Chondrocyte (in vitro differentiated cells): ENCODE results near the gene PLIN4. TPM values are rescaled to one million over a fixed set of nuclear protein-coding genes. Genes with fewer than 3 reads are reported as not detected.

Experiments used
- DNase-seq: peaks from one replicate; pipeline ENCODE4 v3.0.0; 2021; ENCODE audit warnings: mixed read lengths, low spot score
- H3K27ac Mint-ChIP-seq: one replicate; pipeline ENCODE4 v1.8.0; 2021; ENCODE audit warnings: mild to moderate bottlenecking, moderate library complexity, mixed read lengths; ENCODE audit not compliant: unreplicated experiment
- H3K27me3 Mint-ChIP-seq: 2 replicates; pipeline ENCODE4 v1.8.0; 2021; ENCODE audit warnings: low read depth, mixed read lengths
- H3K36me3 Mint-ChIP-seq: 2 replicates; pipeline ENCODE4 v1.8.0; 2021; ENCODE audit warnings: low read depth, mixed read lengths
- H3K4me1 Mint-ChIP-seq: 2 replicates; pipeline ENCODE4 v1.8.0; 2021; ENCODE audit warnings: low read depth, mild to moderate bottlenecking, mixed read lengths
- H3K4me3 Mint-ChIP-seq: one replicate; pipeline ENCODE4 v1.8.0; 2021; ENCODE audit warnings: mild to moderate bottlenecking, moderate library complexity, mixed read lengths; ENCODE audit not compliant: unreplicated experiment
- H3K9me3 Mint-ChIP-seq: 2 replicates; pipeline ENCODE4 v1.8.0; 2021; ENCODE audit warnings: low read depth, mixed read lengths
- total RNA-seq: library from RNA; stranded (reverse); gene quantifications from 3 replicates; pipeline ENCODE4 v1.2.1, GENCODE V29; 2021
- TF ChIP-seq, protein P1 (sequence below): fragments of 200-600 bp; sonication (generic); IDR thresholded peaks from 2 replicates; pipeline ENCODE4 v1.5.0; 2021; ENCODE audit warnings: antibody characterized with exemption, mild to moderate bottlenecking, moderate library complexity

PLIN4 gene
- total RNA-seq, 1 donor from 2014 or later = 0.05 TPM

- H3K27me3 Mint-ChIP-seq = no peaks in the 10 kb centered on the region
- peaks cover 12% of the 10 kb centered on the region for H3K36me3 Mint-ChIP-seq
- H3K4me3 Mint-ChIP-seq = no peak overlapping the region
- no peak overlapping the region for H3K27ac Mint-ChIP-seq
- TF ChIP-seq, protein P1, sequence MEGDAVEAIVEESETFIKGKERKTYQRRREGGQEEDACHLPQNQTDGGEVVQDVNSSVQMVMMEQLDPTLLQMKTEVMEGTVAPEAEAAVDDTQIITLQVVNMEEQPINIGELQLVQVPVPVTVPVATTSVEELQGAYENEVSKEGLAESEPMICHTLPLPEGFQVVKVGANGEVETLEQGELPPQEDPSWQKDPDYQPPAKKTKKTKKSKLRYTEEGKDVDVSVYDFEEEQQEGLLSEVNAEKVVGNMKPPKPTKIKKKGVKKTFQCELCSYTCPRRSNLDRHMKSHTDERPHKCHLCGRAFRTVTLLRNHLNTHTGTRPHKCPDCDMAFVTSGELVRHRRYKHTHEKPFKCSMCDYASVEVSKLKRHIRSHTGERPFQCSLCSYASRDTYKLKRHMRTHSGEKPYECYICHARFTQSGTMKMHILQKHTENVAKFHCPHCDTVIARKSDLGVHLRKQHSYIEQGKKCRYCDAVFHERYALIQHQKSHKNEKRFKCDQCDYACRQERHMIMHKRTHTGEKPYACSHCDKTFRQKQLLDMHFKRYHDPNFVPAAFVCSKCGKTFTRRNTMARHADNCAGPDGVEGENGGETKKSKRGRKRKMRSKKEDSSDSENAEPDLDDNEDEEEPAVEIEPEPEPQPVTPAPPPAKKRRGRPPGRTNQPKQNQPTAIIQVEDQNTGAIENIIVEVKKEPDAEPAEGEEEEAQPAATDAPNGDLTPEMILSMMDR = no peak
- H3K9me3 Mint-ChIP-seq = no peaks in the 10 kb centered on the region
- peak; percentile 90 for DNase-seq
- no peaks in the 10 kb centered on the region for H3K4me1 Mint-ChIP-seq
Observed at GRCh38 chr19:4493929-4494690, 24.2 kb downstream of the PLIN4 start.

DNA sequence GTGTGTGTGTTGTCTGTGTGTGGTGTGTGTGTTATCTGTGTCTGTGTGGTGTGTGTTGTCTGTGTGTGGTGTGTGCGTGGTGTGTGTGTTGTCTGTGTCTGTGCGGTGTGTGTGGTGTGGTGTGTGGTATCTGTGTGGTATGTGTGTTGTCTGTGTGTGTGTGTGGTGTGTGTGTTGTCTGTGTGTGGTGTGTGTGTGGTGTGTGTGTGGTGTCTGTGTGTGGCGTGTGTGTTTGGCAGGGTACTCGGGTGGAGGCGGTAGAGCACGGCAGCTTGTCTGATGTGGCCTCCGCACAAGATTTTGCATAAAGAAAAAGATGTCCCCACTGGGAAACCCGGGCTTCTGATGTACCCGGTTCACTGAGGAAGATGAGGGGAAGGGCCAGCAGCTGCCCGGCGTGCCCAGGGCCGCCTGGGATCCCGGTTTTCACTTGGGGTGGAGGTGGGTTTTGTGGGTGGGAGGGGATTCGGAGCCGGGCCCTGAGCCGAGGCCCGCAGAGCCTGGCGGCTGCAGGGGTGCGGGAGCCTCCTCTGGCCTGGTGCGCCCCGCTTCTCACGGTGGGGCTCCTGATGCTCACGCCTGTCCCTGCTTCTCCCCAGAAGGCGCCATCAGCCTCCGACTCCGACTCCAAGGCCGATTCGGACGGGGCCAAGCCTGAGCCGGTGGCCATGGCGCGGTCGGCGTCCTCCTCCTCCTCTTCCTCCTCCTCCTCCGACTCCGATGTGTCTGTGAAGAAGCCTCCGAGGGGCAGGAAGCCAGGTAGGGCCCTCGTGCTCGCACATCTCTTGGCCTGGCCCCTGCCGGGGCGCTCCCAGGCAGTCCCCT lies 25.0 kb downstream of the PLIN4 start:
- H3K4me3 Mint-ChIP-seq = no peak overlapping the region
- H3K4me1 Mint-ChIP-seq = no peaks in the 10 kb centered on the region
- DNase-seq = no peak
- TF ChIP-seq, protein P1 = no peak
- H3K27me3 Mint-ChIP-seq = no peaks in the 10 kb centered on the region
- H3K36me3 Mint-ChIP-seq = peaks cover 12% of the 10 kb centered on the region
- H3K27ac Mint-ChIP-seq = no peak overlapping the region
- no peaks in the 10 kb centered on the region for H3K9me3 Mint-ChIP-seq

- H3K36me3 Mint-ChIP-seq = peaks cover 12% of the 10 kb centered on the region
- no peak overlapping the region for H3K4me3 Mint-ChIP-seq
- no peak for DNase-seq
- no peak overlapping the region for H3K27ac Mint-ChIP-seq
- no peaks in the 10 kb centered on the region for H3K9me3 Mint-ChIP-seq
- H3K4me1 Mint-ChIP-seq = no peaks in the 10 kb centered on the region
- no peaks in the 10 kb centered on the region for H3K27me3 Mint-ChIP-seq
- TF ChIP-seq, protein P1 = no peak
Observed at GRCh38 chr19:4492337-4493103, 25.8 kb downstream of the PLIN4 start.

- Mint-ChIP-seq H3K27me3 (no peaks in the 10 kb centered on the region), H3K36me3 (peaks cover 14% of the 10 kb centered on the region), H3K4me1 (no peaks in the 10 kb centered on the region), H3K9me3 (no peaks in the 10 kb centered on the region), H3K4me3 (no peak overlapping the region), H3K27ac (no peak overlapping the region)
- TF ChIP-seq, protein P1 = no peak
- DNase-seq = no peak
Observed at GRCh38 chr19:4491446-4491845, 26.8 kb downstream of the PLIN4 start.

DNA sequence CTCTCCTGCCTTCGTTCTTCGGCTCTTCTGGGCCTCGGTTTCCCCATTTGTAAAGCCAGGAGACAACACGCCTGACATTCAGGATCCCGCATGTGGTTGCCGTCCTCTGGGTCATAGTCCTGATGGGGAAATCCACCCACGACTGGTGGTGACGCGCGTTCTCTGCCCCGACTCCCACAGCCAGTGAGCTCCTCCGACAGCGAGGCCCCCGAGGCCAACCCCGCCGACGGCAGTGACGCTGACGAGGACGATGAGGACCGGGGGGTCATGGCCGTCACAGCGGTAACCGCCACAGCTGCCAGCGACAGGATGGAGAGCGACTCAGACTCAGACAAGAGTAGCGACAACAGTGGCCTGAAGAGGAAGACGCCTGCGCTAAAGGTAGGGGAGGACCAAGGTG lies 29.8 kb downstream of the PLIN4 start:
- no peaks in the 10 kb centered on the region for H3K4me1 Mint-ChIP-seq
- H3K27me3 Mint-ChIP-seq = no peaks in the 10 kb centered on the region
- H3K9me3 Mint-ChIP-seq = no peaks in the 10 kb centered on the region
- TF ChIP-seq, protein P1 = no peak
- H3K36me3 Mint-ChIP-seq = peaks cover 16% of the 10 kb centered on the region
- DNase-seq = no peak
- no peak overlapping the region for H3K4me3 Mint-ChIP-seq
- H3K27ac Mint-ChIP-seq = no peak overlapping the region
